Mucosa of rectum (tissue), 2 donors: ENCODE data around the gene OR7G2.
A peak's percentile ranks its signal among the peaks of the same experiment; 100 is the strongest.

ENCODE experiments used
- H3K27ac ChIP-seq, 2 donors: one replicate each; pipeline ENCODE4 v1.7.0; 2013; ENCODE audit warnings: inconsistent platforms in 2 of 2, low read depth in 2 of 2, low read length in 2 of 2
- H3K27me3 ChIP-seq, 2 donors: one replicate each; pipeline ENCODE4 v1.7.0; 2013; ENCODE audit warnings: low read length in 2 of 2; ENCODE audit not compliant: control insufficient read depth in 2 of 2, insufficient read depth in 2 of 2
- H3K36me3 ChIP-seq, 2 donors: one replicate each; pipeline ENCODE4 v1.7.0; 2013; ENCODE audit warnings: low read length in 2 of 2; ENCODE audit not compliant: control insufficient read depth in 2 of 2, insufficient read depth in 2 of 2
- H3K4me1 ChIP-seq, 2 donors: one replicate each; pipeline ENCODE4 v1.7.0; 2013; ENCODE audit warnings: low read length in 2 of 2, mild to moderate bottlenecking in 1 of 2; ENCODE audit not compliant: control insufficient read depth in 2 of 2, insufficient read depth in 2 of 2
- H3K4me3 ChIP-seq, 2 donors: one replicate each; pipeline ENCODE4 v1.7.0; 2013; ENCODE audit warnings: low read length in 2 of 2
- H3K9ac ChIP-seq, 2 donors: one replicate each; pipeline ENCODE4 v1.7.0; 2013; ENCODE audit warnings: low read length in 2 of 2, low read depth in 1 of 2, mild to moderate bottlenecking in 1 of 2
- H3K9me3 ChIP-seq, 2 donors: one replicate each; pipeline ENCODE4 v1.7.0; 2013; ENCODE audit warnings: low read length in 2 of 2; ENCODE audit not compliant: control insufficient read depth in 2 of 2
- donor health status: healthy.
- donor health status: Normal muscosa, but diverticular disease.

OR7G2 gene

GRCh38 chr19:9107375-9107774, at the start of gene OR7G2:
Gene OR7G2, minus strand, starts transcription at chr19:9107475. Its CDS starts 4,232 bp downstream, at chr19:9103243.
- Histone ChIP-seq H3K4me3 (no peak within 1 kb of the TSS), H3K27ac (no peak within 1 kb of the TSS), H3K9me3 (no peaks in the 10 kb centered on the region), H3K36me3 (no peaks in the 10 kb centered on the region), H3K9ac (no peak within 1 kb of the TSS), H3K4me1 (no peaks in the 10 kb centered on the region), H3K27me3 (peaks cover 0 to 2% of the 10 kb centered on the region in 2 donors)

- H3K9me3 ChIP-seq = peaks cover 22 to 34% of the 10 kb centered on the region in 2 donors
- peaks cover 51 to 71% of the 10 kb centered on the region in 2 donors for H3K36me3 ChIP-seq
- H3K4me3 ChIP-seq = no peak overlapping the region
- H3K4me1 ChIP-seq = no peaks in the 10 kb centered on the region
- no peak overlapping the region for H3K9ac ChIP-seq
- H3K27me3 ChIP-seq = no peaks in the 10 kb centered on the region
- H3K27ac ChIP-seq = no peak overlapping the region
Measured at GRCh38 chr19:9156304-9156703, 49.0 kb upstream of the OR7G2 start.

GRCh38 chr19:9155591-9155990, 48.3 kb upstream of the OR7G2 start:
- Histone ChIP-seq H3K36me3 (peaks cover 44 to 66% of the 10 kb centered on the region in 2 donors), H3K4me3 (peak overlapping the region in 1 of 2 donors; percentile 4), H3K4me1 (no peaks in the 10 kb centered on the region), H3K9ac (no peak overlapping the region), H3K27ac (no peak overlapping the region), H3K9me3 (peaks cover 15 to 32% of the 10 kb centered on the region in 2 donors), H3K27me3 (no peaks in the 10 kb centered on the region)

GRCh38 chr19:9151367-9151766, 44.1 kb upstream of the OR7G2 start:
- Histone ChIP-seq H3K27ac (no peak overlapping the region), H3K4me1 (peaks cover 0 to 3% of the 10 kb centered on the region in 2 donors), H3K9ac (no peak overlapping the region), H3K9me3 (peaks cover 6 to 15% of the 10 kb centered on the region in 2 donors), H3K4me3 (no peak overlapping the region), H3K27me3 (no peaks in the 10 kb centered on the region), H3K36me3 (peaks cover 18 to 41% of the 10 kb centered on the region in 2 donors)

- peaks cover 0 to 3% of the 10 kb centered on the region in 2 donors for H3K4me1 ChIP-seq
- H3K27ac ChIP-seq = no peak overlapping the region
- no peak overlapping the region for H3K9ac ChIP-seq
- H3K36me3 ChIP-seq = peaks cover 11 to 34% of the 10 kb centered on the region in 2 donors
- H3K9me3 ChIP-seq = peaks cover 6 to 10% of the 10 kb centered on the region in 2 donors
- H3K4me3 ChIP-seq = no peak overlapping the region
- no peaks in the 10 kb centered on the region for H3K27me3 ChIP-seq
Measured at GRCh38 chr19:9150650-9151049, 43.4 kb upstream of the OR7G2 start.

- H3K27me3 ChIP-seq = no peaks in the 10 kb centered on the region
- H3K9ac ChIP-seq = no peak overlapping the region
- H3K27ac ChIP-seq = no peak overlapping the region
- peaks cover 6 to 8% of the 10 kb centered on the region in 2 donors for H3K9me3 ChIP-seq
- peaks cover 11 to 30% of the 10 kb centered on the region in 2 donors for H3K36me3 ChIP-seq
- peaks cover 0 to 3% of the 10 kb centered on the region in 2 donors for H3K4me1 ChIP-seq
- H3K4me3 ChIP-seq = no peak overlapping the region
Measured at GRCh38 chr19:9149997-9150396, 42.7 kb upstream of the OR7G2 start.

- Histone ChIP-seq H3K9ac (no peak overlapping the region), H3K27me3 (no peaks in the 10 kb centered on the region), H3K27ac (no peak overlapping the region), H3K36me3 (peaks cover 11 to 31% of the 10 kb centered on the region in 2 donors), H3K4me1 (peaks cover 0 to 3% of the 10 kb centered on the region in 2 donors), H3K9me3 (peaks cover 6 to 9% of the 10 kb centered on the region in 2 donors), H3K4me3 (no peak overlapping the region)
Measured at GRCh38 chr19:9148697-9149096, 41.4 kb upstream of the OR7G2 start.

- no peaks in the 10 kb centered on the region for H3K27me3 ChIP-seq
- H3K36me3 ChIP-seq = peaks cover 8 to 21% of the 10 kb centered on the region in 2 donors
- peaks cover 0 to 3% of the 10 kb centered on the region in 2 donors for H3K4me1 ChIP-seq
- H3K9me3 ChIP-seq = peaks cover 0 to 9% of the 10 kb centered on the region in 2 donors
- no peak overlapping the region for H3K9ac ChIP-seq
- H3K4me3 ChIP-seq = no peak overlapping the region
- no peak overlapping the region for H3K27ac ChIP-seq
Measured at GRCh38 chr19:9146882-9147281, 39.6 kb upstream of the OR7G2 start.

GRCh38 chr19:9144920-9145319, 37.6 kb upstream of the OR7G2 start:
- H3K27ac ChIP-seq = no peak overlapping the region
- no peaks in the 10 kb centered on the region for H3K27me3 ChIP-seq
- peaks cover 8 to 18% of the 10 kb centered on the region in 2 donors for H3K36me3 ChIP-seq
- no peak overlapping the region for H3K9ac ChIP-seq
- peaks cover 7 to 8% of the 10 kb centered on the region in 2 donors for H3K4me1 ChIP-seq
- no peak overlapping the region for H3K4me3 ChIP-seq
- peaks cover 0 to 9% of the 10 kb centered on the region in 2 donors for H3K9me3 ChIP-seq

GRCh38 chr19:9140159-9140874, 33.0 kb upstream of the OR7G2 start, which contains the start of gene ZNF317:
Gene ZNF317, plus strand, starts transcription at chr19:9140397. Its CDS starts 15,620 bp downstream, at chr19:9156017.
- peak within 1 kb of the TSS; percentile 72 to 82 for H3K27ac ChIP-seq
- H3K36me3 ChIP-seq = peaks cover 0 to 3% of the 10 kb centered on the region in 2 donors
- H3K9ac ChIP-seq = peak within 1 kb of the TSS; percentile 91 to 96
- peaks cover 0 to 5% of the 10 kb centered on the region in 2 donors for H3K9me3 ChIP-seq
- no peaks in the 10 kb centered on the region for H3K27me3 ChIP-seq
- peaks cover 9 to 11% of the 10 kb centered on the region in 2 donors for H3K4me1 ChIP-seq
- H3K4me3 ChIP-seq = peak within 1 kb of the TSS; percentile 99
